Measurements from ENCODE around the gene HCRTR1. TPM values are rescaled to one million over a fixed set of nuclear protein-coding genes. Genes with fewer than 3 reads are reported as not detected.

HCRTR1 gene
- total and polyA plus RNA-seq, 2 donors (not counting 3 experiments of a cell fraction or from before 2014, with no cell fraction given): 0.93 to 1.5 TPM

- Histone ChIP-seq H3K9me3 (replicated peaks; ENCODE audit: control insufficient read depth, insufficient read depth, low read length) (no peaks in the 10 kb centered on the region), H3K27ac (ENCODE audit: insufficient read depth, low read depth, low read length) (no peak overlapping the region), H3K9ac (replicated peaks; ENCODE audit: extremely low read depth, insufficient read depth, low read length) (no peak overlapping the region), H3K4me2 (ENCODE audit: insufficient read depth, low read length) (no peak overlapping the region), H3K27me3 (ENCODE audit: control insufficient read depth in 2 of 2, insufficient read depth in 2 of 2, low read length in 2 of 2) (no peaks in the 10 kb centered on the region), H2AFZ (ENCODE audit: low read depth, low read length) (no peak overlapping the region), H3K79me2 (ENCODE audit: control insufficient read depth, insufficient read depth, low read length) (no peaks in the 10 kb centered on the region), H3K36me3 (ENCODE audit: control insufficient read depth in 2 of 2, extremely low read depth in 1 of 2, insufficient read depth in 2 of 2, low read length in 2 of 2) (peaks cover 5 to 28% of the 10 kb centered on the region in 2 experiments), H3K4me1 (ENCODE audit: control insufficient read depth, extremely low read depth, insufficient read depth, low read length) (no peaks in the 10 kb centered on the region), H4K20me1 (replicated peaks; ENCODE audit: control insufficient read depth, extremely low read depth, insufficient read depth, low read length) (no peaks in the 10 kb centered on the region), H3K4me3 (replicated peaks in 1 of 3; ENCODE audit: insufficient read depth in 1 of 3, low read depth in 1 of 3, low read length in 3 of 3) (no peak overlapping the region), H3K9me1 (replicated peaks; ENCODE audit: control insufficient read depth, extremely low read depth, insufficient read depth, low read length) (no peaks in the 10 kb centered on the region)
- dilution Hi-C loops (cut with MboI; ENCODE audit: extremely low pct_ligation_motif_present, low sequenced_read_pairs): no loop called here
- intact Hi-C loops (cut with micrococcal nuclease): no loop called here
- ChIA-PET POLR2A (no interaction called here), CTCF (interaction anchor here (0.8 to 1.5 kb wide), 2 partner anchors 8 to 16 kb away, joined by 3 to 4 read pairs; partner anchors contain the start of gene HCRTR1)
- BruUV-seq (replicated peaks): no TSS peak
- no peak for FAIRE-seq
- TF ChIP-seq POLR2A (IDR thresholded peaks at IDR 0.05; ENCODE audit: low read depth, low read length) (no peak), JUN (IDR thresholded peaks at IDR 0.05; ENCODE audit: borderline replicate concordance, insufficient read depth, insufficient read length, low read depth) (no peak), EZH2 (IDR thresholded peaks at IDR 0.05; ENCODE audit: borderline replicate concordance, low read depth, low read length, severe bottlenecking) (no peak), MAX (IDR thresholded peaks at IDR 0.05; ENCODE audit: insufficient read depth, insufficient read length) (no peak), GATA2 (IDR thresholded peaks at IDR 0.05; ENCODE audit: insufficient read depth, insufficient read length, low read depth, low read length) (no peak), CTCF (IDR thresholded peaks at IDR 0.05; ENCODE audit: extremely low read depth in 1 of 2, insufficient read depth in 1 of 2, low read depth in 1 of 2, low read length in 2 of 2) (no peak), FOS (IDR thresholded peaks at IDR 0.05; ENCODE audit: borderline replicate concordance, insufficient read depth, low read length) (no peak), MYC (IDR thresholded peaks at IDR 0.05; ENCODE audit: low read depth, low read length) (no peak), POLR2AphosphoS5 (IDR thresholded peaks at IDR 0.05; ENCODE audit: insufficient read depth, low read depth, low read length) (no peak)
- no peak for DNase-seq (ENCODE audit: low read depth, low spot score)
Measured at GRCh38 chr1:31625561-31626222, 8.2 kb downstream of the HCRTR1 start.

Measured in endothelial cell of umbilical vein (primary cell).